ENCODE data around the gene CRCP.

GRCh38 chr7:66076462-66077329 lies 38.0 kb upstream of the CRCP start:
- TF ChIP-seq CTCF (IDR thresholded peaks at IDR 0.05) = no peak
- no peak for TF ChIP-seq ZFX (IDR thresholded peaks at IDR 0.05; ENCODE audit: borderline replicate concordance)
